Inferior parietal cortex (tissue), 1 donor: ENCODE measurements around the gene MYH16.
"Not testable (repeated sequence)": the region's sequence is repeated elsewhere in the genome, so short reads cannot be mapped to it uniquely, and the experiment has no call there.

Source experiments
- DNase-seq: peaks from one replicate; pipeline ENCODE4 v3.0.0-alpha.2; 2016; ENCODE audit errors: extremely low spot score

MYH16 gene

DNA sequence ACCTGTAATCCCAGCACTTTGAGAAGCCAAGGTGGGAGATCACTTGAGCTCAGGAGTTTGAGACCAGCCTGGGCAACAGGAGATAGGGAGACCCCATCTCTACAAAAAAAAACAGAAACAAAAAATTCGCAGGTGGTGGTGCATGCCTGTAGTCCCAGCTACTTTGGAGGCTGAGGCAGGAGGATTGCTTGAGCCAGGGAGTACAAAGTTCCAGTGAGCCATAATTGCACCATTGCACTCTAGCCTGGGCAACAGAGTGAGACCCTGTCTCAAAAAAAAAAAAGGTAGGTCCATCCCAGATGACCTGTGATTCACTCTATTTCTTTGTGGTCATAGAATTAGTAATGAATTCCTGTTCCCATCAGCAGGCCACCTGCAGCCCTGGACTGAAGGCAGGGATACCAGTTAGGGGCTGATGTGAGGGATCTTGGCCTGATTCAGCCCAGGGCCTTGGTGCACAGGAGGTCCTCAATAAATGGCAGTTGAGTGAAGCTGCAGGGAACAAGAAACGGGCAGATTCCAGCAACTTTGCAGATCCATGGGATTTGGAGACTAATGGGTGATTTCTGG, at the start of gene MYH16:
Gene MYH16, plus strand, starts transcription at position 364 of the 570 bp plus-strand sequence.
- no peak for DNase-seq

DNA sequence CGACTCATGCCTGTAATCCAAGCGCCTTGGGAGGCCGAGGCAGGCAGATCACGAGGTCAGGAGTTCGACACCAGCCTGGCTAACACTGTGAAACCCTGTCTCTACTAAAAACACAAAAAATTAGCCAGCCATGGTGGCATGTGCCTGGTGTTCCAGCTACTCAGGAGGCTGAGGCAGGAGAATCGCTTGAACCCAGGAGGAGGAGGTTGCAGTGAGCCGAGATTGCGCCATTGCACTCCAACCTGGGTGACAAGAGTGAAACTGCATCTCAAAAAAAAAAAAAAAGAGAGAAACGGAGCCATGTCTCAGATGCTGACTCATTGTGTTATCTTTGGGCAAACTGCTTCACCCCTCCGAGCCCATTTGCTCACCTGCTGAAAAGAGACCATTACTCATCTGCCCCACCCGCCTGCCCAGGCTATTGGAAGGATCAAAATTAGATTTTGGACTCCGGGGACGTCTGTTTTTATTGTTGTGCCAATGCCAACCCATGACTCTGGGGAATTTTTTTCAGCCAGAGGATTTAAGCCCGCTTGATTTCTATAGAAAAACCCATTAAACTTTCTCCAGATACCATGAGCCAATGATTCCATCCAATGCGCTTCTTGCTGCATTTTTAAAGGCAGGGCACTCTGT, 48.3 kb upstream of the MYH16 start:
- not testable (repeated sequence) for DNase-seq

DNA sequence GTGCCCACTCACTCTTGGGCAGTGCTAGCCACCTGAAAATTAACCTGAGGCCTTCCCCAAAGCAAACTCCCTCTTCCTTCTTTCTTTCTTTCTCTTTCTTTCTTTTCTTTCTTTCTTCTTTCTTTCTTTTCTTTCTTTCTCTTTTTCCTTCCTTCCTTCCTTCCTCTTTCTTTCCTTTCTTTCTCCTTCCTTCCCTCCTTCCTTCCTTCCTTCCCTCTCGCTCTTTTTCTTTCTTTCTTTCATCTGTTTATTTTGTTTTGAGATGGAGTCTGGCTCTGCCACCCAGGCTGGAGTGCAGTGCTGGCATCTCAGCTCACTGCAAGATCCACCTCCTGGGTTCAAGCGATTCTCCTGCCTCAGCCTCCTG, 47.8 kb upstream of the MYH16 start:
- DNase-seq, result no peak

DNA sequence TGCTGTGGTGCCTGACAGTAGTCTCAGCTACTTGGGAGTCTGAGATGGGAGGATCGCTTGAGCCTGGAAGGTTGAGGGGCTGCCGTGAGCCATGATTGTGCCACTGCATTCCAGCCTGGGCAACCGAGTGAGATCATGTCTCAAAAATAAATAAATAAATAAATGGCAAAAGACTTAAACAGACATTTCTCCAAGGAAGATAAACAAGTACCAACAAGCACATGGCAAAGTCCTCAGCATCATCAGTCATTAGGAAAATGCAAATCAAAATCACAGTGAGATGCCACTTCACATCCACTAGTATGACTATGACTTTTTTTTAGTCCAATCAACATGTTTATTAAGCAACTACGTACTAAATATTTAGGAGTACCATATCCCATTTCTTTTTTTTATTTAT, 43.4 kb upstream of the MYH16 start:
- no peak for DNase-seq

DNA sequence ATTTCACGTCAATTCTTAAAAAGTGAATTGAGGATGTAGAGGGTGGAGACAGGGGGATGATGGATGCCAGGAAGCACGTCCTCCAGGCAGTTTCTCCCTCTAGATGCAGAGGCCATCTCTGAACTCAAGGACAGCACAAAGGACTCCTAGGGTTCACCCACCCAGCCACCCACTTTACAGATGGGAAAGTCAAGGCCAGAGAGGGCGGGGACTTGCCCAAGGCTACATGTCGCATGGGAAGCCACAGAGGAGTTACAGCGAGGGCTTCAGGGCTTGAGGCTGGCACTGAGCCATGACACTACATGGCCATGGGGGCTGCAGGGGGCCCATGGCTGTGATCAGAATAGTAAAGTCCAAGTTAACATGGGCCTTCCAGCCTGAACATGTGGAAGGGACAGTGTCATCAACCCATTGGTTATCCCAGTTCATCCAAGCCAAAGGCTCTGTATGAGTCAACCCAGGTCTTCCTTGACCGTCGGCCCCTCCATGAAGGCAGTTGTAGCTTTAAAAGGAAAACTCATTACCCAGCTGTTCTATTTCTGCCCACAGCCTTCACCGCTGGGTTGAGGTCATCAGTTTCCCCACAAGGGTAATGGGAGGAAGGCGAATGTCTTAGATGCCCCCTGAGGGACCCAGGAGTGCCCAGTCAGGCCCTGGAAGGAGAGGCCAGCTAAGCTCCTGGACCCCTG, 40.4 kb upstream of the MYH16 start:
- no peak for DNase-seq

DNA sequence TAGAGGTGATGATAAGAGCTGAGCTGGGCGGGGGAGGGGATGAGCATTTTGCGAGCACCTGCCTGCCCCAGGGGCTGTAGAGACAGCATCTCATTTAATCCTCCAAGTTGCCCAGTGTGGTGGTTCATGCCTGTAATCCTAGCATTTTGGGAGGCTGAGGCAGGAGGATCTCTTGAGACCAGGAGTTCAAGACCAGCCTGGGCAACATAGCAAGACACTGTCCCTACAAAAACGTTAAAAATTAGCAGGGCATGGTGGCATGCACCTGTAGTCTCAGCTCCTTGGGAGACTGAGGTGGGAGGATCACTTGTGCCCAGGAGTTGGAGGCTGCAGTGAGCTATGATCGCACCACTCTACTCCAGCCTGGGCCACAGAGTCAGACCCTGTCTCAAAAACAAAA, 39.7 kb upstream of the MYH16 start:
- not testable (repeated sequence) for DNase-seq

DNA sequence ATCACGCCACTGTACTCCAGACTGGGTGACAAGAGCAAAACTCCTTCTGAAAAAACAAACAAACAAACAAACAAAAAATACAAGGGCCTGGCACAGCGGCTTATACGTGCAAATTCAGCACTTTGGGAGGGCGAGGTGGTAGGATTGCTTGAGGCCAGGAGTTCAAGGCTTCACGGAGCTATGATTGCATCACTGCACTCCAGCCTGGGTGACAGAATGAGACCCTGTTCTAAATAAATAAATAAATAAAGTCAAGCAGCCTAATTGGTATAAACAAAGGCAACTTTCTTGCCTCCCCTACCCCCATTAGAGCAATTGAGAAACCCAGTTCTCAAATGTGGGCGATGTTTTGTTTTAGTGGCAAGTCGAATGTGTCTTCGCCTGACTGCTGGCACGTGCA, 38.5 kb upstream of the MYH16 start:
- no peak for DNase-seq

DNA sequence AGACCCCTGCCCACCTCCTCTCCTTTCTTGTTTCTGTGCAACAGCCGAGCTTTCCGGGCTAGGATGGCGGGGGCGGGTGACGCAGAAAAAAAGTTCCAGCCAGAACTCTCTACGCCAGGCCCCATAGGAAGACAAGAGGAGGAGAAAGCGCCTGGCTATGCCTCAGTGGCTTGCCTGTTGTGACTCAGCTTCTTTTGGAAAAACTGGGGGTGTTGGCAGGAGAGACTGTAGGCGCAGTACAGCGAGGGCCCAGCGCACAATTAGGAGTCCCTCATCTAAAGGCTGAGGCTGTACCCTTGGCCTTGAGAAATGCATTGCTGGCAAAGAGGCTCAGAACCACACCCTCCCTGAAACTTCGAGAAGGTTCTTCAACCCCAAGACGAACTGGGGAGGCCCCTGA, 36.7 kb upstream of the MYH16 start:
- no peak for DNase-seq

DNA sequence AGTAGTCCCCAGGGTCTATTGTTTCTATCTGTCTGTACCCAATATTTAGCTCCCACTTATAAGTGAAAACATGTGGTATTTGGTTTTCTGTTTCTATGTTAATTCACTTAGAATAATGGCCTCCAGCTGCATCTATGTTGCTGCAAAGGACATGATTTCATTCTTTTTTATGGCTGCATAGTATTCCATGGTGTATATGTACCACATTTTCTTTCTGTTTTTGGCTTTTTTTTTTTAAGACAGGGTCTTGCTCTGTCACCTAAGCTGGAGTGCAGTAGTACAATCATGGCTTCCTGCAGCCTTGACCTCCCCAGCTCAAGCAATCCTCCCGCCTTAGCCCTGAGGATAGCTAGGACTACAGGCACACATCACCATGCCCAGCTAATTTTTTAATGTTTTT, 34.8 kb upstream of the MYH16 start:
- not testable (repeated sequence) for DNase-seq

DNA sequence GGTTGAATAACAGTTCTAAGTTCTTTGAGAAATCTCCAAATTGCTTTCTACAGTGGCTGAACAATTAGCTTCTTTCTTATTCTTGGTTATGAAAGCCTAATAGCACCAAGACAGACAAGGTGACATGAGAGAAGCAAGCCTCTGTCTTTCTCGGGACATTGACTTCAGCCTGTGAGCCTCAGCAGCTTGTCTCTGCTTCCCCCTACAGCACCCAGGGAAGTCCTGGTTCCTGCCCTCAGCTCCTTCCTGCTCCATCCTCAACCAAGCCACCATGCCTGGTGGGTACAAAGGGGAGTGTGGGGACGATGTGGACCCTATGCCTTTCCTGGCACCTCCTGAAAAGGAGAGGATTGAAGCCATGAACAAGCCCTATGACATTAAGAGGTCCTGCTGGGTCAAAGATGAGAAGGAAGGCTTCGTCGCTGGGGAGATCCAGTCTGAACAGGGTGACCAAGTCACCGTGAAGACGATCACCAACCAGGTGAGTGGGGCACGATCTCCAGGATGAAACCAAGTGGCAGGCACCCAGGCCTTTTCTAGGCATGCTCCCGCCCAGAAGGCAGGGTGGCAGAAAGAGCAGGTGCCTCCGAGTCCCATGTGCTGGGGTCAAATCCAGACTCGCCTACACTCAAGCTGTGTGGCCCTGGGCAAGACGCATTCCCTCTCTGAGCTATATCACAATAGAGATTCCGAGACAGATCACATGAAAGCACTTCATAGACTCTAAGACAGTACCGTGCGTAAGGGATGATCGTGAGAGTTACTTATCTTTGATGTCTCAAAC, 33.9 kb upstream of the MYH16 start:
- no peak for DNase-seq

DNA sequence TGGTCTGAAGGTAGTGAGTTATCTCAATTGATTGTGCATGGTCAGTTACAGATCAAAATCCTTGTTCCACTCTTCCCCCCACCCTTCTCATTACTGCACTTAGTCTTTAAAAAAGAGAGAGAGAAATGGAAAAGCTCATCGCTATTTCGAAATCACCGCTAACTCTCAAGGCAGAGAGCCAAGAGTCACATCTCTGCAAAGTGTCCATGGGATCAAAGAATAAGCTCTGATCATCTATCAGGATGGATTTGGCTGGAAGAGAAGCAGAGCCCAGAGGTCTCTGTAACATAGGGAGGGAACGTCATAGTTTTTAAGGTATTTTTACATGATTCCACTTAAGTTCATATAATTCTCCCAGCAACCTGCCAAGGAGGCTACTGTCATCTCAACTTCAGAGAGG, 30.0 kb upstream of the MYH16 start:
- no peak for DNase-seq

DNA sequence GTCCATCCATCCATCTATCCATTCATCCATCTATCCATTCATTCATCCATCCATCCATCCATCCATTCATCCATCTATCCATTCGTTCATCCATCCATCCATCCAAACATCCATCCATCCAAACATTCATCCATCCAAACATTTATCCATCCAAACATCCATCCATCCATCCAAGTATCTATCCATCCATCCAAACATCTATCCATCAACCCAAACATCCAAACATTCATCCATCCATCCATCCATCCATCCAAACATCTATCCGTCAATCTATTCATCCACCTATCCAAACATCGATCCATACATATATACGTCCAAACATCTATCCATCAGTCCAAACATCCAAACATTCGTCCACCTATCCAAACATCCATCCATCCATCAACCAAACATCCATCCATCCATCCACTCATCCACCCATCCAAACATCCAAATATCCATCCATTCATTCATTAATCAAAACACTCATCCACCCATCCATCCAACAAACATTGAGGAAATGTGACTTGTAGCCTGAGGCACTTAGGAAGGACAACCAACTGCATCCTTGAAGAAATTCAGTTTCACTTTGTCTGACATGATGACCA, 28.8 kb upstream of the MYH16 start:
- no peak for DNase-seq

DNA sequence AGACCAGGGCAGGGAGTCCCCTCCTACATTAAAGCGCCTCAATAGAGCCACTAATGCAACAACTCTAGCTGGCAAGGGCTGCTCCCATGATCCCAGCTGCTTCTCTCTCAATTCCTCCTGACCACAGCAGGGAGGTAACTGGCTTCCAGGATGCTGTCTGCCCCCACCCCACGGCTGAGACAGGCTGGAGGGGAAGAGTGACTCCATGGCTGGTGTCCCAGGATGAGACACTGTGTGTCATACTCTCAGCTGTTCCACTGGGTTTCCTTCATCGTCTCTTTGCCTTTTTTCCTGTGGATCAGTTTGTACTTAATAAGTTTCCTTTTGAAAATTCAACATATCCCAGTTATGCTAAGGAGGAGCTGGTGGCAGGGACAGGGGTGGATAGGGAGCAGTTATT, 27.7 kb upstream of the MYH16 start:
- DNase-seq, result no peak

DNA sequence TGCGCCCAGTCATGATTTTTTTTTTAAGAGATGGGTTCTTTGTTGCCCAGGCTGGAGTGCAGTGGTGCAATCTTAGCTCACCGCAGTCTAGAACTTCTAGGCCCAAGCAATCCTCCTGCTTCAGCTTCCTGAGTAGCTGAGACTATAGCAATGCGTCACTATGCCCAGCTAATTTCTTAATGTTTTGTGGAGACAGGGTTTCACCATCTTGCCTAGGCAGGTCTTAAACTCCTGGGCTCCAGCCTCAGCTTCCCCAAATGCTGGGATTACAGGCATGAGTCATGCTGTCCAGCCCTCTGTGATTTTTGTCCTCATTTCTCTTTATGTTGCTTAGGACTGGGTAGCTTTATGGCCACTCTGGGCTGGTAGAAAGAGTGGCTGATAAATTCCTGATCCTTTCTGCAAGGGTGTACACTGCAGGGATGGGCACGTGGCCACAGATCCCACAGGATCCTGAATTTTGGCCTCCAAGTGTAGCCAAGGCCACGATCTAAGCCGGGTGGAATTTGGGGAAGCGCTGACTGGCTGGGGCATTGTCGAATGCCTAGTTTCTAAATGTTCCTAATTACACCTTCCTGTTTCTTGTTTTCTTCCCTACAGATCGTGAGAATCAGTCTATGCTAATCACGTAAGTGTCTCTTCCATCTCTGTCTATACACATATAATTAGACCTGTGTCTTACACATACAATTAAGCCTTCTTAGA, 24.1 kb upstream of the MYH16 start:
- no peak for DNase-seq

DNA sequence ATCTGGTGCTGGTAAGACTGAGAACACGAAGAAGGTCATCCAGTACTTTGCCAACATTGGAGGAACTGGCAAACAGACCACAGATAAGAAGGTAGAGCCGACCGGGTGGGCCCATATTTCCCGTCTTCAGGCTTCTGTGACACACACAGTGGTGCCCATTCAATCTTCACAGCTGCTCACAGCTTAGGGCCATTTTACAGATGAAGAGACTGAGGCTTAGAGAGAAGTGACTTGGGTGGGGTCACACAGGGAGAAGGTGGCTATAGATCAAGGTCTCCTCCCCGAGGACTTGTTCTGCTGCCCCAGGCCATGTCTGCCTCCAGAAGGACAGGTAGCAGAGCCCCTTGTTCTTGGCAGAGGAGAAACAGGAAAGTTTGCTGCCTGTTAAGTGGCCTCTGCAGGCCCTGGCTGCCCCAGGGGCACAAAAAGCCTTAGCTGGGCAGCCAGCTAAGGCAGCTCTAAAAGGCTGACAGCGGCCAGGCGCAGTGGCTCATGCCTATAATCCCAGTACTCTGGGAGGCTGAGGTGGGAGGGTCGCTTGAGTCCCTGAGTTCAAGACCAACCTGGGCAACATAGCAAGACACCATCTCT, 22.6 kb upstream of the MYH16 start:
- DNase-seq, result no peak

DNA sequence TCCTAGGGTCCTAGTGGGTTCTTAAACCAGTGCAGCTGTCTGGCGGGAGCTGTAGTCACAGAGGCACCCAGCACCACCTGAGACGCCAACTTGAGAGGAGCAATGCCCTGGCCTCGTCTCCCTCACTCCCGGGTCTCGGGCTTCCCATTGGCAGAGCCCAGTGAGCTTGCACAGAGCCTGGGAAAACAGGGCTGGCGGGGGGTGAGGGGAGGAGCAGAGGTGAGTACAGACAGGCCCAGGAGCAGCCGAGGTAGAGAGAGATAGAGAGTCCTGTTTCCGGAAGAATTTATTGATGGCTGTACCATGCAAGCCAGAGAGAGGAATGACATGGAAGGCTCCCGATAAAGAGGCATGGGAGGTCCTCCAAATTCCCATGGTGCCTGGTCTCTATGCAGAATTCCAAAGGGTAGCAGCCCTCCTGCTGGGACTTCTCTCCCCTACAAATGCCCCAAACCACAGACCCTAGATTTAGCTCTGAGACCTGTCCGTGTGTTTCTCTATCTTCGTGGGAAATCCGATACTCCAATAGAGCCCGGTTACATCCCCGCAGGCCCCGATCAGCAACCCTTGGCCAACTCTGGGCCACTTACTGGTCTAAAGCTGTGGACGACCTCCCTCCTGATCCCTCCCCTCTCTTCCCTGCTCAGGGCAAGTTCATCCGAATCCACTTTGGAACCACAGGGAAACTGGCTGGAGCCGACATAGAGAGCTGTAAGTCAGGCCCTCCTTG, 20.3 kb upstream of the MYH16 start:
- DNase-seq, result no peak

DNA sequence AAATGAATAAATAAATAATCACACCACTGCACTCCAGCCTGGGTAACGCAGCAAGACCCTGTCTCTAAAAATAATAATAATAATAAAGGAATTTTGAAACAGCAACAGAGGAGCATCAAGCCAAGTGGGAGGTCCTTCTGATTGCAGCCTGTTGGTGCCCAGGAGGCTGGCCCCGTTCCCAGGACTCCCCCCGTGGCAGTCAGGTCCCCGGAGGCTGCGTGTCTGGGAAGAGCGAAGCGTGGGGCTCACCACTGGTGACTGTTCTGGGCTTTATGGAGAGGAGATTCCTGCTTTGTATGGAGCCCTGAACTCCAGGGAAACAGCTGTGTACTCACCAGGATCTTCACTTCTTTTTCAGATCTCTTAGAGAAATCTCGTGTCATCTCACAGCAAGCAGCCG, 19.3 kb upstream of the MYH16 start:
- no peak for DNase-seq

DNA sequence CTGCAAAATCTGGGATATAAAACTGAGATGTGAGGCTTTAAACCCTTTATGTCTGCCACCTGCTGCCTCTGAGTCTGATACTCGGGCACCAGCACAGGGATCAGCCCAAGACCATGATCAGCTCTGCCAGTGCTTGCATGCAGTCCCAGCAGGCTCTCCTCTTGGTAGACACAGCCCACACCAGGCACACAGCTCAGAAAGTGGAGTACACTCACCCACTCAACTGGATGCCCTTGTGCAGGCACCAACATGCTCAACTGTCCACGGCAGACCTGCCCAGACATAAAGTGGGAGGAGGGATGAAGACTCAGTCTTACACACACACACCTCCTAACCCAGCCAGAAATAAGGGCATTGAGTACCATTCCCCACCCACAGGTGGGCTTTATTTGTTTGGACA, 18.2 kb upstream of the MYH16 start:
- DNase-seq, result no peak

DNA sequence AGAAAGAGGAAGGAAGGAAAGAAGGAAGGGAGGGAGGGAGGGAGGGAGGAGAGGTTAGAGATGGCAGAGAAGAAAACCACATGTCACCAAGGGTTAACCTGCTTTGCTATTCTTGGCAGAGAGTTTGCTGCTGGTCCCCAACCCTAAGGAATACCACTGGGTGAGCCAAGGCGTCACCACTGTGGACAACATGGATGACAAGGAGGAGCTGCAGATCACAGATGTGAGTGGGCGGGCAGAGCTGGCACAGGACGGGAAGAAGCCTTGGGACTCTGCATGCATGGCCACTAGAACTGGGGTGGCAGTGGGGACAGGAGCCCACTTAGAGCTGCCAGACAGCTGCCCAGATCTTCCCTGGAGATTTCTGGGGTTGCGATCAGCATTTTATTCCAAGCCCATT, 17.2 kb upstream of the MYH16 start:
- no peak for DNase-seq

DNA sequence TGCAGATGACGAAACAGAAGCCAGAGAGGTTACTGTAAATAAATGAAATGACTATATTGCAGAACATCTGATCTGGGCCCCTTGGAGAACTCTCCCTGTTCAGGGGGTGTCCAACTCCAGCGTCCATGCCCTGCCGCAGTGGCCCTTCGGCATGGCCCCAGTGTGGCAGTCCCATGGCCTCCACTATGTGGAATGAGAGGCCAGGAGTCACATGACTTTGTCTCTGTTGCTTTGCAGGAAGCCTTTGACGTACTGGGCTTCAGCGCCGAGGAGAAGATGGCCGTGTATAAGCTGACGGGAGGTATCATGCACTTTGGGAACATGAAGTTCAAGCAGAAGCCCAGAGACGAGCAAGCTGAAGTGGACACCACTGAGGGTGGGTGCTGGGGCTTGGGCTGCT, 15.6 kb upstream of the MYH16 start:
- DNase-seq, result no peak

DNA sequence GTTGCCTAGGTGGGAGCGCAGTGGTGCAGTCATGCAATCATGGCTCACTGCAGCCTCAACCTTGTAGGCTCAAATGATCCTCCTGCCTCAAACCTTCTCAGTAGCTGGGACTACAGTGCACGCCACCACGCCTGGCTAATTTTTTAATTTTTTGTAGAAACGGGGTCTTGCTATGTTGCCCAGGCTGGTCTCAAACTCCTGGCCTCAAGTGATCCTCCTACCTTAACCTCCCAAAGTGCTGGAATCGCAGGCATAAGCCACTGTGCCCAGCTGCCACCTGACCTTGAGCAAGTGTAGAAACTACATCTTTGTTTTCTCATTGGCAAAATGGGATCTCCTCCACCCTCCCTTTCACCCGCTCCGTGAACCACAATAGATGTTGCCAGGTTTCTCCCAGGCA, 15.0 kb upstream of the MYH16 start:
- no peak for DNase-seq
